IMR-90 (cell line): ENCODE data around the gene CCDC148. TPM values are rescaled to one million over a fixed set of nuclear protein-coding genes. Genes with fewer than 3 reads are reported as not detected.

Source experiments
- ATAC-seq: fragments of 200-7000 bp; cut with Tn5 transposase; 2 replicates; pipeline ENCODE4 v1.9.1; 2020; ENCODE audit warnings: low read depth, mild to moderate bottlenecking, moderate library complexity
- BruUV-seq: library from RNA; stranded (reverse); fragments of 400-500 nt; replicated peaks from 2 replicates; lab custom pipeline; 2021; lab: Mats Ljungman, UMichigan
- CTCF ChIA-PET: fragments of 300-600 bp; formaldehyde crosslinking; extraction: SDS; loops from one replicate; lab custom pipeline; 2021; ENCODE audit warnings: antibody characterized with exemption; lab: Yijun Ruan, JAX
- POLR2A ChIA-PET: fragments of 300-600 bp; sonication (Branson Sonifier 250); formaldehyde crosslinking; loops from one replicate; lab custom pipeline; 2022; ENCODE audit warnings: antibody characterized with exemption; ENCODE audit not compliant: unreplicated experiment; lab: Charles Lee
- DNase-seq: peaks from one replicate; pipeline ENCODE4 v3.0.0; 2013
- H2AFZ ChIP-seq: replicated peaks from 2 replicates; pipeline ENCODE3; 2013; ENCODE audit warnings: low read length, mild to moderate bottlenecking; ENCODE audit not compliant: poor library complexity
- H2AK5ac ChIP-seq: 2 replicates; pipeline ENCODE4 v1.6.1; 2013; ENCODE audit warnings: low read depth, low read length, inconsistent platforms
- H2AK9ac ChIP-seq: replicated peaks from 2 replicates; pipeline ENCODE3; 2013; ENCODE audit warnings: mild to moderate bottlenecking, low read depth, low read length, moderate library complexity; ENCODE audit not compliant: poor library complexity
- H2BK120ac ChIP-seq: 2 replicates; pipeline ENCODE4 v1.6.1; 2013; ENCODE audit warnings: low read depth, low read length, inconsistent platforms
- H2BK15ac ChIP-seq: 3 replicates; pipeline ENCODE4 v1.6.1; 2013; ENCODE audit warnings: low read depth, low read length, inconsistent platforms
- H2BK20ac ChIP-seq: 2 replicates; pipeline ENCODE4 v1.6.1; 2013; ENCODE audit warnings: low read depth, mild to moderate bottlenecking, inconsistent platforms, low read length, moderate library complexity
- H2BK5ac ChIP-seq: 2 replicates; pipeline ENCODE4 v1.6.1; 2013; ENCODE audit warnings: mild to moderate bottlenecking, low read depth, low read length, inconsistent platforms; ENCODE audit not compliant: poor library complexity, severe bottlenecking
- H3K14ac ChIP-seq: replicated peaks from 2 replicates; pipeline ENCODE4 v1.6.1; 2013; ENCODE audit warnings: low read depth, low read length, inconsistent platforms
- H3K18ac ChIP-seq: 2 replicates; pipeline ENCODE4 v1.6.1; 2013; ENCODE audit warnings: low read depth, low read length, control low read depth
- H3K23ac ChIP-seq: 2 replicates; pipeline ENCODE4 v1.6.1; 2013; ENCODE audit warnings: low read depth, low read length, inconsistent platforms
- H3K27ac ChIP-seq: 2 replicates; pipeline ENCODE4 v1.5.1; 2013; ENCODE audit warnings: mild to moderate bottlenecking, control low read depth, low read length; ENCODE audit not compliant: insufficient read depth
- H3K27me3 ChIP-seq: 2 replicates; pipeline ENCODE4 v1.6.1; 2013; ENCODE audit warnings: low read length; ENCODE audit not compliant: control insufficient read depth, insufficient read depth
- H3K36me3 ChIP-seq: 2 replicates; pipeline ENCODE4 v1.6.1; 2013; ENCODE audit warnings: low read length, mixed read lengths; ENCODE audit not compliant: control insufficient read depth, insufficient read depth
- H3K4ac ChIP-seq: 2 replicates; pipeline ENCODE4 v1.6.1; 2013; ENCODE audit warnings: low read depth, low read length, inconsistent platforms
- H3K4me1 ChIP-seq: 2 replicates; pipeline ENCODE4 v1.6.1; 2013; ENCODE audit warnings: low read length, mixed read lengths; ENCODE audit not compliant: control insufficient read depth, insufficient read depth
- H3K4me2 ChIP-seq: 2 replicates; pipeline ENCODE4 v1.6.1; 2013; ENCODE audit warnings: low read depth, mild to moderate bottlenecking, control low read depth, low read length, moderate library complexity
- H3K4me3 ChIP-seq: 2 replicates; pipeline ENCODE4 v1.5.1; 2013; ENCODE audit warnings: low read depth, mild to moderate bottlenecking, control low read depth, low read length, moderate library complexity; ENCODE audit not compliant: insufficient read depth
- H3K56ac ChIP-seq: 2 replicates; pipeline ENCODE4 v1.6.1; 2013; ENCODE audit warnings: low read length, inconsistent platforms; ENCODE audit not compliant: insufficient read depth; ENCODE audit errors: extremely low read depth
- H3K79me1 ChIP-seq, 2 experiments: 2 replicates each; pipeline ENCODE4 v1.6.1; 2013; ENCODE audit warnings: low read length in 2 of 2, inconsistent platforms in 1 of 2, low read depth in 1 of 2
- H3K9ac ChIP-seq: 2 replicates; pipeline ENCODE4 v1.6.1; 2013; ENCODE audit warnings: low read depth, low read length, control low read depth
- H3K9me1 ChIP-seq: 2 replicates; pipeline ENCODE4 v1.6.1; 2013; ENCODE audit warnings: low read length, inconsistent platforms; ENCODE audit not compliant: insufficient read depth
- H3K9me3 ChIP-seq: 2 replicates; pipeline ENCODE4 v1.6.1; 2013; ENCODE audit warnings: low read length; ENCODE audit not compliant: control insufficient read depth, insufficient read depth
- H4K20me1 ChIP-seq: 2 replicates; pipeline ENCODE4 v1.6.1; 2013; ENCODE audit warnings: low read length, inconsistent platforms; ENCODE audit not compliant: insufficient read depth
- H4K5ac ChIP-seq: 2 replicates; pipeline ENCODE4 v1.6.1; 2013; ENCODE audit warnings: mild to moderate bottlenecking, low read depth, low read length, control low read depth
- H4K8ac ChIP-seq, 2 experiments: 2 replicates each; pipeline ENCODE4 v1.6.1; 2013; ENCODE audit warnings: low read depth in 2 of 2, low read length in 2 of 2, control low read depth in 1 of 2, inconsistent platforms in 1 of 2
- H4K91ac ChIP-seq: 2 replicates; pipeline ENCODE4 v1.6.1; 2013; ENCODE audit warnings: low read depth, low read length, inconsistent platforms; ENCODE audit not compliant: insufficient read depth
- BHLHE40 ChIP-seq: fragments of 150-350 bp; IDR thresholded peaks from 2 replicates; pipeline ENCODE4 v1.6.1; 2016; ENCODE audit warnings: mild to moderate bottlenecking, low read depth, low read length
- CEBPB ChIP-seq: IDR thresholded peaks from 2 replicates; pipeline ENCODE4 v1.6.1; 2012; ENCODE audit warnings: low read depth, low read length, improper control_type of control experiment
- CHD1 ChIP-seq: IDR thresholded peaks from 2 replicates; pipeline ENCODE4 v1.6.1; 2012; ENCODE audit warnings: low read depth, low read length, improper control_type of control experiment
- ELK1 ChIP-seq: fragments of 150-350 bp; IDR thresholded peaks from 2 replicates; pipeline ENCODE4 v1.6.1; 2016; ENCODE audit warnings: low read depth, mild to moderate bottlenecking, low read length, moderate library complexity, borderline replicate concordance
- FOS ChIP-seq: fragments of 150-350 bp; IDR thresholded peaks from 2 replicates; pipeline ENCODE4 v1.6.1; 2016; ENCODE audit warnings: low read depth, low read length
- MAFK ChIP-seq: IDR thresholded peaks from 2 replicates; pipeline ENCODE4 v1.6.1; 2012; ENCODE audit warnings: low read depth, low read length, improper control_type of control experiment
- NFE2L2 ChIP-seq: fragments of 150-350 bp; IDR thresholded peaks from 2 replicates; pipeline ENCODE4 v1.6.1; 2016; ENCODE audit warnings: low read depth, mild to moderate bottlenecking, low read length
- POLR2A ChIP-seq: IDR thresholded peaks from 2 replicates; pipeline ENCODE4 v1.6.1; 2012; ENCODE audit warnings: mild to moderate bottlenecking, low read depth, low read length
- RAD21 ChIP-seq: IDR thresholded peaks from 2 replicates; pipeline ENCODE4 v1.6.1; 2012; ENCODE audit warnings: low read length, improper control_type of control experiment
- RFX5 ChIP-seq: IDR thresholded peaks from 2 replicates; pipeline ENCODE4 v1.8.0; 2012; ENCODE audit warnings: low read depth, mild to moderate bottlenecking, low read length, moderate library complexity
- SMC3 ChIP-seq: fragments of 150-350 bp; IDR thresholded peaks from 2 replicates; pipeline ENCODE4 v1.6.1; 2016; ENCODE audit warnings: low read depth, mild to moderate bottlenecking, antibody characterized with exemption, low read length, moderate library complexity
- USF2 ChIP-seq: fragments of 150-350 bp; IDR thresholded peaks from 2 replicates; pipeline ENCODE4 v1.6.1; 2017; ENCODE audit warnings: mild to moderate bottlenecking, antibody characterized with exemption, low read length, low read depth
- WGBS, 2 experiments: methylation state at CpG; one replicate each; pipeline versions ENCODE4 v1.1.5 to v1.1.7; 2013; ENCODE audit warnings: missing lambda C conversion rate in 2 of 2; ENCODE audit not compliant: insufficient read length in 1 of 2; ENCODE audit errors: extremely low coverage in 2 of 2; 5-methylcytosine and 5-hydroxymethylcytosine counted together
- dilution Hi-C: fragments of 300-500 bp; cut with HindIII; formaldehyde crosslinking; loops from one replicate; pipeline ENCODE4 v1.14.3; 2018; ENCODE audit warnings: low sequenced_read_pairs; ENCODE audit not compliant: unreplicated experiment
- in situ Hi-C: fragments of 300-500 bp; cut with MboI; formaldehyde crosslinking; loops from 3 replicates; pipeline ENCODE4 v1.14.3; 2019; ENCODE audit warnings: low sequenced_read_pairs, inconsistent platforms, mixed read lengths
- intact Hi-C: fragments of 100-400 bp; cut with micrococcal nuclease; formaldehyde crosslinking; loops from 2 replicates; pipeline ENCODE4 v1.10.0; 2022
- polyA plus RNA-seq, 3 experiments: library from polyadenylated mRNA; depleted of rRNA; stranded (reverse); fragments of >200 nt; gene quantifications; 2 replicates each; pipeline ENCODE4 v1.2.3, GENCODE V29; 2012; ENCODE audit warnings: low replicate concordance in 1 of 3
- total RNA-seq: library from RNA; depleted of rRNA; stranded (reverse); fragments of >200 nt; gene quantifications from 2 replicates; pipeline ENCODE4 v1.2.3, GENCODE V29; 2012

Gene CCDC148
- total and polyA plus RNA-seq, 2 of the 4 experiments (the other 2 are of a cell fraction): 0.18 to 0.31 TPM

- no peak overlapping the region for H3K56ac ChIP-seq
- no peak overlapping the region for H4K91ac ChIP-seq
- dilution Hi-C loops: no loop called here
- H2AK5ac ChIP-seq: no peak overlapping the region
- H3K14ac ChIP-seq: no peak overlapping the region
- no peak overlapping the region for H3K4me2 ChIP-seq
- POLR2A ChIA-PET: no interaction called here
- H4K8ac ChIP-seq: no peak overlapping the region
- in situ Hi-C loops: no loop called here
- no peak overlapping the region for H3K23ac ChIP-seq
- no peak overlapping the region for H3K9ac ChIP-seq
- CTCF ChIA-PET: no interaction called here
- H3K9me3 ChIP-seq: no peaks in the 10 kb centered on the region
- H3K18ac ChIP-seq: no peak overlapping the region
- H3K9me1 ChIP-seq: no peaks in the 10 kb centered on the region
- H4K20me1 ChIP-seq: no peaks in the 10 kb centered on the region
- H3K79me1 ChIP-seq: no peaks in the 10 kb centered on the region
- no peak overlapping the region for H3K4me3 ChIP-seq
- H2BK15ac ChIP-seq: no peak overlapping the region
- H3K4ac ChIP-seq: no peak overlapping the region
- no peaks in the 10 kb centered on the region for H3K36me3 ChIP-seq
- H3K27me3 ChIP-seq: no peaks in the 10 kb centered on the region
- no peak overlapping the region for H2BK120ac ChIP-seq
- TF ChIP-seq RFX5 (no peak), ELK1 (no peak), RAD21 (no peak), POLR2A (no peak), USF2 (no peak), SMC3 (no peak), CHD1 (no peak), CEBPB (no peak), NFE2L2 (no peak), MAFK (no peak), FOS (no peak), BHLHE40 (no peak)
- no TSS peak for BruUV-seq
- no peak overlapping the region for H2AFZ ChIP-seq
- no peak overlapping the region for H4K5ac ChIP-seq
- no peak for DNase-seq
- no CpG with 5 or more reads among the region's 2 CpGs for WGBS, 2 experiments
- no peak overlapping the region for H2BK5ac ChIP-seq
- intact Hi-C loops: no loop called here
- H3K4me1 ChIP-seq: no peaks in the 10 kb centered on the region
- no peak overlapping the region for H2BK20ac ChIP-seq
- no peak for ATAC-seq
- no peak overlapping the region for H3K27ac ChIP-seq
- H2AK9ac ChIP-seq: no peak overlapping the region
Observed at GRCh38 chr2:158357699-158358098, 98.9 kb downstream of the CCDC148 start.
